Liver (tissue), 9 donors: ENCODE measurements around the gene SOX18. TPM values are rescaled to one million over a fixed set of nuclear protein-coding genes. Genes with fewer than 3 reads are reported as not detected.
A peak's percentile ranks its signal among the peaks of the same experiment; 100 is the strongest.

Source experiments
- DNase-seq: peaks from one replicate; pipeline ENCODE4 v3.0.0-alpha.2; 2017; ENCODE audit warnings: low spot score
- H3K27ac ChIP-seq, 2 donors: one replicate each; pipeline ENCODE4 v1.7.0; 2013; ENCODE audit warnings: inconsistent platforms in 2 of 2, low read length in 2 of 2, control low read depth in 1 of 2, low read depth in 1 of 2, mild to moderate bottlenecking in 1 of 2
- H3K27me3 ChIP-seq, 4 donors: one replicate each; pipeline versions ENCODE4 v1.6.1 to v1.7.0; 2013; ENCODE audit warnings: low read length in 3 of 4, inconsistent platforms in 1 of 4, mild to moderate bottlenecking in 1 of 4, moderate library complexity in 1 of 4; ENCODE audit not compliant: control insufficient read depth in 4 of 4, insufficient read depth in 4 of 4
- H3K36me3 ChIP-seq, 4 donors: one replicate each; pipeline versions ENCODE4 v1.6.1 to v1.7.0; 2013; ENCODE audit warnings: low read length in 3 of 4, mild to moderate bottlenecking in 3 of 4, low read depth in 1 of 4, moderate library complexity in 1 of 4; ENCODE audit not compliant: control insufficient read depth in 4 of 4, insufficient read depth in 3 of 4
- H3K4me1 ChIP-seq, 4 donors: one replicate each; pipeline versions ENCODE4 v1.6.1 to v1.7.0; 2013; ENCODE audit warnings: low read length in 3 of 4, mild to moderate bottlenecking in 3 of 4, moderate library complexity in 1 of 4; ENCODE audit not compliant: control insufficient read depth in 4 of 4, insufficient read depth in 4 of 4
- H3K4me3 ChIP-seq, 3 donors: one replicate each; pipeline versions ENCODE4 v1.6.1 to v1.7.0; 2013; ENCODE audit warnings: low read length in 3 of 3, control low read depth in 1 of 3, low read depth in 1 of 3, mild to moderate bottlenecking in 1 of 3
- H3K9ac ChIP-seq, 2 donors: one replicate each; pipeline ENCODE4 v1.7.0; 2013; ENCODE audit warnings: low read length in 2 of 2, mild to moderate bottlenecking in 2 of 2, moderate library complexity in 2 of 2, control low read depth in 1 of 2, low read depth in 1 of 2
- H3K9me3 ChIP-seq, 4 donors: one replicate each; pipeline versions ENCODE4 v1.6.1 to v1.7.0; 2013; ENCODE audit warnings: low read length in 3 of 4; ENCODE audit not compliant: control insufficient read depth in 4 of 4
- FOXA1 ChIP-seq: IDR thresholded peaks from 2 replicates; pipeline ENCODE4 v1.6.1; 2016; ENCODE audit warnings: antibody characterized with exemption
- FOXA2 ChIP-seq: IDR thresholded peaks from 2 replicates; pipeline ENCODE4 v1.6.1; 2016; ENCODE audit warnings: antibody characterized with exemption
- HNF4A ChIP-seq, 2 donors: conservative IDR thresholded peaks; 2 replicates each; pipeline ENCODE4 v1.6.1; 2016; ENCODE audit warnings: antibody characterized with exemption in 2 of 2, mild to moderate bottlenecking in 2 of 2
- HNF4G ChIP-seq: IDR thresholded peaks from 2 replicates; pipeline ENCODE4 v1.6.1; 2016; ENCODE audit warnings: antibody characterized with exemption
- NR2F2 ChIP-seq: IDR thresholded peaks from 2 replicates; pipeline ENCODE4 v1.6.1; 2016; ENCODE audit warnings: antibody characterized with exemption
- RAD21 ChIP-seq, 2 donors: IDR thresholded peaks; 2 replicates each; pipeline ENCODE4 v1.6.1; 2016; ENCODE audit warnings: antibody characterized with exemption in 2 of 2, mild to moderate bottlenecking in 2 of 2
- SP1 ChIP-seq: IDR thresholded peaks from 2 replicates; pipeline ENCODE4 v1.6.1; 2018; ENCODE audit warnings: antibody characterized with exemption, mild to moderate bottlenecking
- TAF1 ChIP-seq: conservative IDR thresholded peaks from 2 replicates; pipeline ENCODE4 v1.6.1; 2016; ENCODE audit warnings: antibody characterized with exemption, mild to moderate bottlenecking
- YY1 ChIP-seq: IDR thresholded peaks from 2 replicates; pipeline ENCODE4 v1.6.1; 2016; ENCODE audit warnings: antibody characterized with exemption, mild to moderate bottlenecking
- WGBS: extraction: QIAGEN DNeasy Blood & Tissue Kit; methylation state at CpG from one replicate; pipeline ENCODE4 v1.1.7; 2013; 5-methylcytosine and 5-hydroxymethylcytosine counted together
- polyA plus RNA-seq, 2 donors: library from polyadenylated mRNA; stranded (reverse) in 1 of 2; unstranded in 1 of 2; fragments of 200-250 nt in 1 of 2; fragments of >200 nt in 1 of 2; fragmentation: Nextera tagmentation in 1 of 2; extraction: Ambion mirVana in 1 of 2; gene quantifications; one replicate each; pipeline versions ENCODE4 v1.2.1 to v1.2.3, GENCODE V29; 2013 to 2015
- total RNA-seq, 2 donors: library from RNA; depleted of rRNA; stranded (reverse); fragments of >200 nt; gene quantifications; one replicate each; pipeline ENCODE4 v1.2.3, GENCODE V29; 2014
- TF ChIP-seq, protein P1 (sequence below): IDR thresholded peaks from 2 replicates; pipeline ENCODE4 v1.6.1; 2016; ENCODE audit warnings: antibody characterized with exemption
- TF ChIP-seq, protein P2 (sequence below): IDR thresholded peaks from 2 replicates; pipeline ENCODE4 v1.6.1; 2016; ENCODE audit warnings: antibody characterized with exemption
- TF ChIP-seq, protein P3 (sequence below): IDR thresholded peaks from 2 replicates; pipeline ENCODE4 v1.6.1; 2016; ENCODE audit warnings: antibody characterized with exemption
- TF ChIP-seq, protein P4 (sequence below): fragments of 150-350 bp; IDR thresholded peaks from 2 replicates; pipeline ENCODE4 v1.5.1; 2017; ENCODE audit warnings: improper control_type of control experiment, low read depth, low read length; ENCODE audit not compliant: missing input control
- donor health status: healthy.
- donor health status: healthy.
- donor health status: healthy.
- donor health status: healthy.
- donor health status: healthy.

Gene SOX18
- total and polyA plus RNA-seq, 4 donors: 1.1 to 5.8 (median 2.6) TPM

DNA sequence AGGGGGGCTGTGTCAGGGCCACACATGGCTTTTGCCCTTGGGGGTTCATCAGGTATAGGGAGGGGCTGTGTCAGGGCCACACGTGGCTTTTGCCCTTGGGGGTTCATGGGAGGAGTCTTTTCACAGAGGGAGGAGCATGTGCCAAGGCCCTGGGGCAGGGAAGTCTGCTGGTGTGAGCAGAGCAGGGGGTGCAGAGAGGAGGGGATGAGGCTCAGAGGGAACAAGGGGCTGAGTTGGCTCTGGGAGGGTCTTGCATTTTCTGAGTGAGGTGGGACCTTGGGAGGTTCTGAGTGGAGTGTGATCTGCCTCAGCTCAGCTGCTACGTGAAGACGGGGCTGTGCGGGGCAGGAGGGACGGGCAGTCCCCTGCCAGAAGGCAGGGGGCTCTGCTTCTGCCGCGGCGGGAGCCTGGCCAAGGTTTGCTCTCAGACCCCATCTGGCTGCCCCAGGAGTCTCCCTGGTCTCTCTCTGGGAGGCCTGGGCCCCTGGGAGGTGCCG is 6.0 kb upstream of the SOX18 start:
- Histone ChIP-seq H3K4me3 (no peak overlapping the region), H3K9me3 (no peaks in the 10 kb centered on the region), H3K9ac (no peak overlapping the region), H3K4me1 (peaks cover 0 to 17% (median 7%) of the 10 kb centered on the region in 4 donors), H3K27ac (peak overlapping the region; percentile 15 to 53), H3K27me3 (peaks cover 0 to 5% (median 1%) of the 10 kb centered on the region in 4 donors), H3K36me3 (no peaks in the 10 kb centered on the region)
- WGBS: 69% methylated on average over 9 of the region's 9 CpGs
- TF ChIP-seq YY1: no peak
- TF ChIP-seq SP1: no peak
- TF ChIP-seq, protein P1, sequence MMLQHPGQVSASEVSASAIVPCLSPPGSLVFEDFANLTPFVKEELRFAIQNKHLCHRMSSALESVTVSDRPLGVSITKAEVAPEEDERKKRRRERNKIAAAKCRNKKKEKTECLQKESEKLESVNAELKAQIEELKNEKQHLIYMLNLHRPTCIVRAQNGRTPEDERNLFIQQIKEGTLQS: no peak
- TF ChIP-seq, protein P2, sequence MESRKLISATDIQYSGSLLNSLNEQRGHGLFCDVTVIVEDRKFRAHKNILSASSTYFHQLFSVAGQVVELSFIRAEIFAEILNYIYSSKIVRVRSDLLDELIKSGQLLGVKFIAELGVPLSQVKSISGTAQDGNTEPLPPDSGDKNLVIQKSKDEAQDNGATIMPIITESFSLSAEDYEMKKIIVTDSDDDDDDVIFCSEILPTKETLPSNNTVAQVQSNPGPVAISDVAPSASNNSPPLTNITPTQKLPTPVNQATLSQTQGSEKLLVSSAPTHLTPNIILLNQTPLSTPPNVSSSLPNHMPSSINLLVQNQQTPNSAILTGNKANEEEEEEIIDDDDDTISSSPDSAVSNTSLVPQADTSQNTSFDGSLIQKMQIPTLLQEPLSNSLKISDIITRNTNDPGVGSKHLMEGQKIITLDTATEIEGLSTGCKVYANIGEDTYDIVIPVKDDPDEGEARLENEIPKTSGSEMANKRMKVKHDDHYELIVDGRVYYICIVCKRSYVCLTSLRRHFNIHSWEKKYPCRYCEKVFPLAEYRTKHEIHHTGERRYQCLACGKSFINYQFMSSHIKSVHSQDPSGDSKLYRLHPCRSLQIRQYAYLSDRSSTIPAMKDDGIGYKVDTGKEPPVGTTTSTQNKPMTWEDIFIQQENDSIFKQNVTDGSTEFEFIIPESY: no peak
- no peak for TF ChIP-seq TAF1
- TF ChIP-seq HNF4A (conservative IDR thresholded peaks at IDR 0.05): no peak
- TF ChIP-seq FOXA1: no peak
- TF ChIP-seq, protein P3, sequence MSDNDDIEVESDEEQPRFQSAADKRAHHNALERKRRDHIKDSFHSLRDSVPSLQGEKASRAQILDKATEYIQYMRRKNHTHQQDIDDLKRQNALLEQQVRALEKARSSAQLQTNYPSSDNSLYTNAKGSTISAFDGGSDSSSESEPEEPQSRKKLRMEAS: no peak
- TF ChIP-seq NR2F2: no peak
- TF ChIP-seq FOXA2: no peak
- no peak for TF ChIP-seq HNF4G
- no peak for DNase-seq

DNA sequence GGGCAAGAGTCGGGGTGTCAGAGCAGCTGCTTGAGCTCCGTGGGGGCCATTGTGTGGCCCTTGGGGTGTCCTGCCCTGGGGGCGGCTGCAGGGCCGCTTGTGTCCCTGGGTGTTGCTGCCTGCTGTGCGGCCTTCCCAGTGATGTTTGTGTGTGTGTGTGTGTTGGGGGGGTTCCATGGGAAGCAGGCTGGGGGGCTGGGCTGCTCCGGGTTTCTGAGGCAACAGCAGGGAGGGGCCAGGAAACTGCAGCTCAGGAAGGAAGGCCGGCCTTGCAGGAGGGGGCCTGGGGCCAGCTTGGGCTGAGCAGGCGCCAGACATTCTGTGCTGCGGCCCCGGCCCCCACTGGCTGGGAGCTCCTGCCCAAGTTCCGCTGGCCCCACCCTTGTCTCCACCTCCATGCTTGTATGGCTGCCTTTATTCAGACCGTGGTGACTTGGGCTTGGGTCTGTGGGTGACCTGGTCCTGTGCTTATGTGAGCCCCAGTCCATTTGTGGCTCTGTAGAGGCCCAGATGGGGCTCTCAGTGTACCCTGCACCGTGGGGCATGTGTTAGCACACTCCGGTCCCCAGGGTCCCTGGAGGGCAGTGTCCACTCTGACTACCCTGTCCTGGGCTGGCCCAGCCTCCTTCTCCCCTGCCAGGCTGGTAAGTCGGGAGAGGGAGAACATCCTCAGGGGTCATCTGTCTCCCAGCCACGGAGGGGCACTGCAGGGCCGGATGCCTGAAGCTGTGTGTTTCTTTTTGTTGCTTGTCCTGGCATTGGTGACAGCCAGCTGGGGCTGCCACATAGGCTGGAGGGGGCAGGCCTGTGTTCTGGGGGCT is 4.6 kb upstream of the SOX18 start:
- H3K27me3 ChIP-seq: peaks cover 0 to 6% (median 1%) of the 10 kb centered on the region in 4 donors
- TF ChIP-seq, protein P4, sequence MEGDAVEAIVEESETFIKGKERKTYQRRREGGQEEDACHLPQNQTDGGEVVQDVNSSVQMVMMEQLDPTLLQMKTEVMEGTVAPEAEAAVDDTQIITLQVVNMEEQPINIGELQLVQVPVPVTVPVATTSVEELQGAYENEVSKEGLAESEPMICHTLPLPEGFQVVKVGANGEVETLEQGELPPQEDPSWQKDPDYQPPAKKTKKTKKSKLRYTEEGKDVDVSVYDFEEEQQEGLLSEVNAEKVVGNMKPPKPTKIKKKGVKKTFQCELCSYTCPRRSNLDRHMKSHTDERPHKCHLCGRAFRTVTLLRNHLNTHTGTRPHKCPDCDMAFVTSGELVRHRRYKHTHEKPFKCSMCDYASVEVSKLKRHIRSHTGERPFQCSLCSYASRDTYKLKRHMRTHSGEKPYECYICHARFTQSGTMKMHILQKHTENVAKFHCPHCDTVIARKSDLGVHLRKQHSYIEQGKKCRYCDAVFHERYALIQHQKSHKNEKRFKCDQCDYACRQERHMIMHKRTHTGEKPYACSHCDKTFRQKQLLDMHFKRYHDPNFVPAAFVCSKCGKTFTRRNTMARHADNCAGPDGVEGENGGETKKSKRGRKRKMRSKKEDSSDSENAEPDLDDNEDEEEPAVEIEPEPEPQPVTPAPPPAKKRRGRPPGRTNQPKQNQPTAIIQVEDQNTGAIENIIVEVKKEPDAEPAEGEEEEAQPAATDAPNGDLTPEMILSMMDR: peak; percentile 19
- no peak for TF ChIP-seq HNF4G
- TF ChIP-seq RAD21 (IDR thresholded peaks at IDR 0.05): peak; percentile 8 to 9
- WGBS: 42% methylated on average over 17 of the region's 17 CpGs
- peak overlapping the region; percentile 16 to 47 for H3K27ac ChIP-seq
- no peak overlapping the region for H3K9ac ChIP-seq
- peaks cover 0 to 17% (median 7%) of the 10 kb centered on the region in 4 donors for H3K4me1 ChIP-seq
- H3K4me3 ChIP-seq: no peak overlapping the region
- no peak for DNase-seq
- H3K9me3 ChIP-seq: no peaks in the 10 kb centered on the region
- no peaks in the 10 kb centered on the region for H3K36me3 ChIP-seq
